Left ventricle myocardium superior (tissue), 1 donor: ENCODE data around the gene OR4D5. TPM values are rescaled to one million over a fixed set of nuclear protein-coding genes. Genes with fewer than 3 reads are reported as not detected.

Source experiments
- total RNA-seq: library from RNA; stranded (reverse); fragmentation: NEBNext Ultra II Directional; extraction: Animal tissue kit (Norgen Biotek cat#: 25700); gene quantifications from one replicate; pipeline ENCODE4 v1.2.1, GENCODE V29; 2021
- donor health status: DM: no; HTN: yes; CAD: no; lungs with severe emphysema.

Gene OR4D5
- total RNA-seq, 1 donor from 2014 or later = not detected

Other genes with a start within 250 kb of the OR4D5 start
- gene ZNF202, start 198.0 kb upstream of the OR4D5 start, total RNA-seq = 4.1 TPM
- not detected for gene OR6X1, start 185.1 kb upstream of the OR4D5 start, total RNA-seq
- not detected for gene OR6M1, start 133.3 kb upstream of the OR4D5 start, total RNA-seq
- gene TMEM225, start 53.9 kb upstream of the OR4D5 start, total RNA-seq = not detected
- gene OR8D4, start 37.5 kb upstream of the OR4D5 start, total RNA-seq = not detected
- gene OR6T1, start 4.2 kb downstream of the OR4D5 start, total RNA-seq = not detected
- gene OR10S1, start 38.2 kb downstream of the OR4D5 start, total RNA-seq = not detected
- gene OR10G6, start 55.5 kb downstream of the OR4D5 start, total RNA-seq = not detected
- not detected for gene OR10G4, start 73.4 kb downstream of the OR4D5 start, total RNA-seq
- gene OR10G9, start 83.4 kb downstream of the OR4D5 start, total RNA-seq = not detected
- not detected for gene OR10G8, start 87.2 kb downstream of the OR4D5 start, total RNA-seq
- gene OR10G7, start 101.7 kb downstream of the OR4D5 start, total RNA-seq = not detected
- gene VWA5A, start 175.8 kb downstream of the OR4D5 start, total RNA-seq = 2.8 TPM
- gene OR10D3, start 243.7 kb downstream of the OR4D5 start, total RNA-seq = not detected